Keratinocyte (primary cell): ENCODE results near the gene PRR13. TPM values are rescaled to one million over a fixed set of nuclear protein-coding genes. Genes with fewer than 3 reads are reported as not detected.

Experiments
- DNase-seq: peaks from one replicate; pipeline ENCODE4 v3.0.0-alpha.2; 2011; ENCODE audit warnings: low read depth, missing footprints, low spot score
- FAIRE-seq: peaks from 2 replicates; lab custom pipeline; 2011; peaks lifted over from hg19 to GRCh38; lab: Jason Lieb, UNC
- H2AFZ ChIP-seq: 2 replicates; pipeline ENCODE4 v1.6.0; 2012; ENCODE audit warnings: low read length, control low read depth, inconsistent platforms; ENCODE audit not compliant: control insufficient read depth
- H3K27ac ChIP-seq: 2 replicates; pipeline ENCODE4 v1.5.1; 2011; ENCODE audit warnings: low read length; ENCODE audit not compliant: control insufficient read depth, insufficient read depth
- H3K27me3 ChIP-seq: 3 replicates; pipeline ENCODE4 v1.6.0; 2011; ENCODE audit warnings: low read length; ENCODE audit not compliant: control insufficient read depth, insufficient read depth; ENCODE audit errors: extremely low read depth
- H3K36me3 ChIP-seq, 2 experiments: 2 replicates in 1 of 2; 3 replicates in 1 of 2; pipeline ENCODE4 v1.5.1; 2011; ENCODE audit warnings: low read length in 2 of 2, mild to moderate bottlenecking in 1 of 2; ENCODE audit not compliant: control insufficient read depth in 2 of 2, insufficient read depth in 2 of 2; ENCODE audit errors: extremely low read depth in 1 of 2
- H3K4me1 ChIP-seq: 3 replicates; pipeline ENCODE4 v1.5.1; 2011; ENCODE audit warnings: low read length; ENCODE audit not compliant: control insufficient read depth, insufficient read depth; ENCODE audit errors: extremely low read depth
- H3K4me2 ChIP-seq: 3 replicates; pipeline ENCODE4 v1.6.0; 2011; ENCODE audit warnings: low read depth, low read length; ENCODE audit not compliant: control insufficient read depth, insufficient read depth; ENCODE audit errors: extremely low read depth
- H3K4me3 ChIP-seq, 3 experiments: fragments of 200-600 bp in 1 of 3; sonication (generic) in 1 of 3; 2 replicates in 2 of 3; 3 replicates in 1 of 3; pipeline ENCODE4 v1.5.1; 2011 to 2016; ENCODE audit warnings: low read length in 3 of 3, mild to moderate bottlenecking in 3 of 3, control low read depth in 2 of 3, inconsistent platforms in 1 of 3, low read depth in 1 of 3, mixed read lengths in 1 of 3, mixed run types in 1 of 3, moderate library complexity in 1 of 3; ENCODE audit not compliant: control insufficient read depth in 2 of 3, insufficient read depth in 2 of 3; ENCODE audit errors: extremely low read depth in 1 of 3
- H3K79me2 ChIP-seq: 2 replicates; pipeline ENCODE4 v1.6.0; 2012; ENCODE audit warnings: low read length; ENCODE audit not compliant: control insufficient read depth, insufficient read depth
- H3K9ac ChIP-seq: 3 replicates; pipeline ENCODE4 v1.6.0; 2011; ENCODE audit warnings: low read length; ENCODE audit not compliant: control insufficient read depth, insufficient read depth; ENCODE audit errors: extremely low read depth
- H3K9me1 ChIP-seq: 3 replicates; pipeline ENCODE4 v1.6.0; 2011; ENCODE audit warnings: low read length; ENCODE audit not compliant: control insufficient read depth, insufficient read depth; ENCODE audit errors: extremely low read depth
- H3K9me3 ChIP-seq: 2 replicates; pipeline ENCODE4 v1.5.1; 2012; ENCODE audit warnings: low read depth, low read length; ENCODE audit not compliant: control insufficient read depth
- H4K20me1 ChIP-seq: 3 replicates; pipeline ENCODE4 v1.6.0; 2011; ENCODE audit warnings: low read length; ENCODE audit not compliant: control insufficient read depth, insufficient read depth; ENCODE audit errors: extremely low read depth
- CTCF ChIP-seq, 3 experiments: IDR thresholded peaks in 1 of 3; conservative IDR thresholded peaks in 1 of 3; optimal IDR thresholded peaks in 1 of 3; 2 replicates in 2 of 3; 3 replicates in 1 of 3; pipeline versions ENCODE3 to v1.5.1; 2011; ENCODE audit warnings: low read length in 3 of 3, mild to moderate bottlenecking in 3 of 3, moderate library complexity in 2 of 3, control low read depth in 1 of 3, inconsistent platforms in 1 of 3; ENCODE audit not compliant: insufficient read depth in 2 of 3; ENCODE audit errors: extremely low read depth in 1 of 3
- EZH2 ChIP-seq: IDR thresholded peaks from one replicate; pipeline ENCODE4 v1.6.1; 2012; ENCODE audit warnings: inconsistent platforms, mild to moderate bottlenecking, low read length, moderate library complexity
- dilution Hi-C: fragments of 300-500 bp; cut with MboI; formaldehyde crosslinking; loops from one replicate; pipeline ENCODE4 v1.7.0; 2020; ENCODE audit warnings: low sequenced_read_pairs; ENCODE audit not compliant: extremely low pct_ligation_motif_present
- polyA plus RNA-seq, 5 experiments: library from polyadenylated mRNA; depleted of rRNA in 3 of 5; stranded (reverse) in 3 of 5; stranded (forward) in 1 of 5; unstranded in 1 of 5; fragments of >200 nt; gene quantifications; 1 replicate in 1 of 5; 2 replicates in 3 of 5; 3 replicates in 1 of 5; pipeline versions ENCODE4 v1.2.1 to v1.2.3, GENCODE V29; 2011 to 2012; ENCODE audit warnings: missing spikeins in 2 of 5, low read depth in 1 of 5, low replicate concordance in 1 of 5

Gene PRR13
- polyA plus RNA-seq, 1 donor (not counting 4 experiments of a cell fraction or from before 2014, with no cell fraction given): 104 TPM

- no peak for DNase-seq
- TF ChIP-seq CTCF (optimal IDR thresholded peaks at IDR 0.05 in 1 of 3, IDR thresholded peaks at IDR 0.05 in 1 of 3, conservative IDR thresholded peaks at IDR 0.05 in 1 of 3; ENCODE audit: extremely low read depth in 1 of 3, insufficient read depth in 2 of 3, low read length in 3 of 3): no peak
- no peak for TF ChIP-seq EZH2
- Histone ChIP-seq H4K20me1 (no peaks in the 10 kb centered on the region), H3K9ac (no peak overlapping the region), H3K9me1 (no peaks in the 10 kb centered on the region), H3K4me3 (no peak overlapping the region), H3K4me1 (no peaks in the 10 kb centered on the region), H2AFZ (no peak overlapping the region), H3K9me3 (no peaks in the 10 kb centered on the region), H3K4me2 (no peak overlapping the region), H3K79me2 (peaks cover 26% of the 10 kb centered on the region), H3K36me3 (peaks cover 0 to 2% of the 10 kb centered on the region in 2 experiments), H3K27ac (no peak overlapping the region), H3K27me3 (no peaks in the 10 kb centered on the region)
- no peak for FAIRE-seq
- dilution Hi-C loops: no loop called here
Measured at GRCh38 chr12:53402871-53403270, 38.7 kb upstream of the PRR13 start.

- Histone ChIP-seq H2AFZ (no peak overlapping the region), H3K4me2 (no peak overlapping the region), H3K9me1 (no peaks in the 10 kb centered on the region), H3K79me2 (no peaks in the 10 kb centered on the region), H3K9ac (no peak overlapping the region), H3K4me1 (no peaks in the 10 kb centered on the region), H3K27me3 (no peaks in the 10 kb centered on the region), H3K4me3 (no peak overlapping the region), H4K20me1 (no peaks in the 10 kb centered on the region), H3K36me3 (peaks cover 16 to 17% of the 10 kb centered on the region in 2 experiments), H3K27ac (no peak overlapping the region), H3K9me3 (no peaks in the 10 kb centered on the region)
- dilution Hi-C loops: no loop called here
- FAIRE-seq (no peak), DNase-seq (no peak)
- TF ChIP-seq CTCF (optimal IDR thresholded peaks at IDR 0.05 in 1 of 3, IDR thresholded peaks at IDR 0.05 in 1 of 3, conservative IDR thresholded peaks at IDR 0.05 in 1 of 3; ENCODE audit: extremely low read depth in 1 of 3, insufficient read depth in 2 of 3, low read length in 3 of 3) (no peak), EZH2 (no peak)
Measured at GRCh38 chr12:53410951-53411350, 30.6 kb upstream of the PRR13 start.
